Activated T-helper 1 cell treated with Interleukin-2 at 50 U/mL for 16 hours (primary cell): ENCODE measurements around the gene SDK1.

Experiments
- DNase-seq: peaks from one replicate; pipeline ENCODE4 v3.0.0-alpha.2; 2020; ENCODE audit warnings: low read depth

Gene SDK1

GRCh38 chr7:3981281-3981680, 680.2 kb downstream of the SDK1 start:
- DNase-seq = no peak

GRCh38 chr7:3984456-3984855, 683.4 kb downstream of the SDK1 start:
- DNase-seq = no peak

GRCh38 chr7:3986927-3987326, 685.9 kb downstream of the SDK1 start:
- no peak for DNase-seq

- DNase-seq = no peak
Observed at GRCh38 chr7:3987426-3987927, 686.4 kb downstream of the SDK1 start.

- no peak for DNase-seq
Observed at GRCh38 chr7:3989723-3990122, 688.7 kb downstream of the SDK1 start.

GRCh38 chr7:3991731-3992231, 690.7 kb downstream of the SDK1 start:
- no peak for DNase-seq

GRCh38 chr7:3992841-3993240, 691.8 kb downstream of the SDK1 start:
- no peak for DNase-seq

GRCh38 chr7:3994764-3995163, 693.7 kb downstream of the SDK1 start:
- DNase-seq = no peak

GRCh38 chr7:3995187-3995586, 694.1 kb downstream of the SDK1 start:
- DNase-seq = no peak

GRCh38 chr7:3998060-3998459, 697.0 kb downstream of the SDK1 start:
- DNase-seq = no peak

- no peak for DNase-seq
Observed at GRCh38 chr7:4000139-4000538, 699.1 kb downstream of the SDK1 start.

GRCh38 chr7:4000934-4001333, 699.9 kb downstream of the SDK1 start:
- DNase-seq = no peak

- DNase-seq = no peak
Observed at GRCh38 chr7:4001742-4002141, 700.7 kb downstream of the SDK1 start.

- no peak for DNase-seq
Observed at GRCh38 chr7:4003503-4003902, 702.5 kb downstream of the SDK1 start.

GRCh38 chr7:4006687-4007086, 705.6 kb downstream of the SDK1 start:
- DNase-seq = no peak

GRCh38 chr7:4009211-4010060, 708.4 kb downstream of the SDK1 start:
- no peak for DNase-seq

- no peak for DNase-seq
Observed at GRCh38 chr7:4010061-4010605, 709.1 kb downstream of the SDK1 start.

- DNase-seq = no peak
Observed at GRCh38 chr7:4010923-4011656, 710.0 kb downstream of the SDK1 start.

- DNase-seq = no peak
Observed at GRCh38 chr7:4013793-4014192, 712.7 kb downstream of the SDK1 start.

- DNase-seq = no peak
Observed at GRCh38 chr7:4014346-4015050, 713.4 kb downstream of the SDK1 start.

- no peak for DNase-seq
Observed at GRCh38 chr7:4015371-4015770, 714.3 kb downstream of the SDK1 start.

GRCh38 chr7:4015996-4016395, 714.9 kb downstream of the SDK1 start:
- no peak for DNase-seq
